Liver (tissue), 9 donors: ENCODE data around the gene SALL3. TPM values are rescaled to one million over a fixed set of nuclear protein-coding genes. Genes with fewer than 3 reads are reported as not detected.

Experiments used
- DNase-seq: peaks from one replicate; pipeline ENCODE4 v3.0.0-alpha.2; 2017; ENCODE audit warnings: low spot score
- H3K27ac ChIP-seq, 2 donors: one replicate each; pipeline ENCODE4 v1.7.0; 2013; ENCODE audit warnings: inconsistent platforms in 2 of 2, low read length in 2 of 2, control low read depth in 1 of 2, low read depth in 1 of 2, mild to moderate bottlenecking in 1 of 2
- H3K27me3 ChIP-seq, 4 donors: one replicate each; pipeline versions ENCODE4 v1.6.1 to v1.7.0; 2013; ENCODE audit warnings: low read length in 3 of 4, inconsistent platforms in 1 of 4, mild to moderate bottlenecking in 1 of 4, moderate library complexity in 1 of 4; ENCODE audit not compliant: control insufficient read depth in 4 of 4, insufficient read depth in 4 of 4
- H3K36me3 ChIP-seq, 4 donors: one replicate each; pipeline versions ENCODE4 v1.6.1 to v1.7.0; 2013; ENCODE audit warnings: low read length in 3 of 4, mild to moderate bottlenecking in 3 of 4, low read depth in 1 of 4, moderate library complexity in 1 of 4; ENCODE audit not compliant: control insufficient read depth in 4 of 4, insufficient read depth in 3 of 4
- H3K4me1 ChIP-seq, 4 donors: one replicate each; pipeline versions ENCODE4 v1.6.1 to v1.7.0; 2013; ENCODE audit warnings: low read length in 3 of 4, mild to moderate bottlenecking in 3 of 4, moderate library complexity in 1 of 4; ENCODE audit not compliant: control insufficient read depth in 4 of 4, insufficient read depth in 4 of 4
- H3K4me3 ChIP-seq, 3 donors: one replicate each; pipeline versions ENCODE4 v1.6.1 to v1.7.0; 2013; ENCODE audit warnings: low read length in 3 of 3, control low read depth in 1 of 3, low read depth in 1 of 3, mild to moderate bottlenecking in 1 of 3
- H3K9ac ChIP-seq, 2 donors: one replicate each; pipeline ENCODE4 v1.7.0; 2013; ENCODE audit warnings: low read length in 2 of 2, mild to moderate bottlenecking in 2 of 2, moderate library complexity in 2 of 2, control low read depth in 1 of 2, low read depth in 1 of 2
- H3K9me3 ChIP-seq, 4 donors: one replicate each; pipeline versions ENCODE4 v1.6.1 to v1.7.0; 2013; ENCODE audit warnings: low read length in 3 of 4; ENCODE audit not compliant: control insufficient read depth in 4 of 4
- ATF3 ChIP-seq: IDR thresholded peaks from 2 replicates; pipeline ENCODE4 v1.6.1; 2016; ENCODE audit warnings: antibody characterized with exemption
- CTCF ChIP-seq: fragments of 150-350 bp; IDR thresholded peaks from 2 replicates; pipeline ENCODE4 v1.5.1; 2017; ENCODE audit warnings: improper control_type of control experiment, low read depth, low read length; ENCODE audit not compliant: missing input control
- EGR1 ChIP-seq, 2 donors: IDR thresholded peaks; 2 replicates each; pipeline ENCODE4 v1.6.1; 2016 to 2018; ENCODE audit warnings: antibody characterized with exemption in 2 of 2, low read depth in 2 of 2
- FOXA1 ChIP-seq: IDR thresholded peaks from 2 replicates; pipeline ENCODE4 v1.6.1; 2016; ENCODE audit warnings: antibody characterized with exemption
- HNF4A ChIP-seq, 2 donors: conservative IDR thresholded peaks; 2 replicates each; pipeline ENCODE4 v1.6.1; 2016; ENCODE audit warnings: antibody characterized with exemption in 2 of 2, mild to moderate bottlenecking in 2 of 2
- JUND ChIP-seq, 2 donors: IDR thresholded peaks; 2 replicates each; pipeline ENCODE4 v1.6.1; 2016; ENCODE audit warnings: antibody characterized with exemption in 2 of 2
- MAX ChIP-seq: IDR thresholded peaks from 2 replicates; pipeline ENCODE4 v1.6.1; 2016; ENCODE audit warnings: antibody characterized with exemption
- NR2F2 ChIP-seq: IDR thresholded peaks from 2 replicates; pipeline ENCODE4 v1.6.1; 2016; ENCODE audit warnings: antibody characterized with exemption
- RAD21 ChIP-seq, 2 donors: IDR thresholded peaks; 2 replicates each; pipeline ENCODE4 v1.6.1; 2016; ENCODE audit warnings: antibody characterized with exemption in 2 of 2, mild to moderate bottlenecking in 2 of 2
- RXRA ChIP-seq, 2 donors: IDR thresholded peaks; 2 replicates each; pipeline ENCODE4 v1.6.1; 2017 to 2018; ENCODE audit warnings: antibody characterized with exemption in 2 of 2, mild to moderate bottlenecking in 1 of 2
- SP1 ChIP-seq: IDR thresholded peaks from 2 replicates; pipeline ENCODE4 v1.6.1; 2018; ENCODE audit warnings: antibody characterized with exemption, mild to moderate bottlenecking
- YY1 ChIP-seq: IDR thresholded peaks from 2 replicates; pipeline ENCODE4 v1.6.1; 2016; ENCODE audit warnings: antibody characterized with exemption, mild to moderate bottlenecking
- ZBTB33 ChIP-seq: IDR thresholded peaks from 2 replicates; pipeline ENCODE4 v1.6.1; 2016; ENCODE audit warnings: antibody characterized with exemption
- WGBS: extraction: QIAGEN DNeasy Blood & Tissue Kit; methylation state at CpG from one replicate; pipeline ENCODE4 v1.1.7; 2013; 5-methylcytosine and 5-hydroxymethylcytosine counted together
- polyA plus RNA-seq, 2 donors: library from polyadenylated mRNA; stranded (reverse) in 1 of 2; unstranded in 1 of 2; fragments of 200-250 nt in 1 of 2; fragments of >200 nt in 1 of 2; fragmentation: Nextera tagmentation in 1 of 2; extraction: Ambion mirVana in 1 of 2; gene quantifications; one replicate each; pipeline versions ENCODE4 v1.2.1 to v1.2.3, GENCODE V29; 2013 to 2015
- total RNA-seq, 2 donors: library from RNA; depleted of rRNA; stranded (reverse); fragments of >200 nt; gene quantifications; one replicate each; pipeline ENCODE4 v1.2.3, GENCODE V29; 2014
- donor health status: healthy.
- donor health status: healthy.
- donor health status: healthy.
- donor health status: healthy.
- donor health status: healthy.

Gene SALL3
- total and polyA plus RNA-seq, 4 donors: not detected

GRCh38 chr18:78934003-78934402, 45.6 kb upstream of the SALL3 start:
- no peak for TF ChIP-seq EGR1 (IDR thresholded peaks at IDR 0.05; ENCODE audit: low read depth in 2 of 2)
- no peak for TF ChIP-seq HNF4A (conservative IDR thresholded peaks at IDR 0.05)
- Histone ChIP-seq H3K9ac (no peak overlapping the region), H3K36me3 (no peaks in the 10 kb centered on the region), H3K9me3 (no peaks in the 10 kb centered on the region), H3K27ac (no peak overlapping the region), H3K4me1 (no peaks in the 10 kb centered on the region), H3K27me3 (peaks cover 0 to 4% (median 2%) of the 10 kb centered on the region in 4 donors), H3K4me3 (no peak overlapping the region)
- WGBS: 87% methylated on average over 22 of the region's 22 CpGs
- no peak for DNase-seq

- no peak overlapping the region for H3K4me3 ChIP-seq
- H3K27ac ChIP-seq: no peak overlapping the region
- TF ChIP-seq JUND (IDR thresholded peaks at IDR 0.05) (no peak), YY1 (no peak), MAX (no peak), HNF4A (conservative IDR thresholded peaks at IDR 0.05) (no peak), SP1 (no peak), EGR1 (IDR thresholded peaks at IDR 0.05; ENCODE audit: low read depth in 2 of 2) (no peak), ZBTB33 (no peak), FOXA1 (no peak), RXRA (IDR thresholded peaks at IDR 0.05) (no peak), NR2F2 (no peak)
- peaks cover 0 to 4% (median 2%) of the 10 kb centered on the region in 4 donors for H3K27me3 ChIP-seq
- H3K36me3 ChIP-seq: no peaks in the 10 kb centered on the region
- no peaks in the 10 kb centered on the region for H3K9me3 ChIP-seq
- DNase-seq: no peak
- H3K9ac ChIP-seq: no peak overlapping the region
- WGBS: 79% methylated on average over 20 of the region's 20 CpGs
- H3K4me1 ChIP-seq: no peaks in the 10 kb centered on the region
These were observed 44.9 kb upstream of the SALL3 start for GRCh38 chr18:78934551-78935225.

GRCh38 chr18:78935406-78935805, 44.2 kb upstream of the SALL3 start:
- TF ChIP-seq MAX: no peak
- TF ChIP-seq FOXA1: no peak
- TF ChIP-seq EGR1 (IDR thresholded peaks at IDR 0.05; ENCODE audit: low read depth in 2 of 2): no peak
- TF ChIP-seq NR2F2: no peak
- TF ChIP-seq RAD21 (IDR thresholded peaks at IDR 0.05): no peak
- no peak for TF ChIP-seq CTCF
- TF ChIP-seq ATF3: no peak
- DNase-seq: no peak
- H3K27ac ChIP-seq: no peak overlapping the region
- no peaks in the 10 kb centered on the region for H3K4me1 ChIP-seq
- H3K9me3 ChIP-seq: no peaks in the 10 kb centered on the region
- H3K9ac ChIP-seq: no peak overlapping the region
- H3K4me3 ChIP-seq: no peak overlapping the region
- WGBS: 76% methylated on average over 9 of the region's 9 CpGs
- no peaks in the 10 kb centered on the region for H3K36me3 ChIP-seq
- peaks cover 0 to 4% (median 2%) of the 10 kb centered on the region in 4 donors for H3K27me3 ChIP-seq
